MV-4-11 (cell line): ENCODE measurements around the gene VDAC1.
"Not testable (repeated sequence)": the region's sequence is repeated elsewhere in the genome, so short reads cannot be mapped to it uniquely, and the experiment has no call there.

Source experiments
- DNase-seq: peaks from one replicate; lab custom pipeline; 2025; lab: John Stamatoyannopoulos, UW

The VDAC1 gene

GRCh38 chr5:133995341-133995740 is 9.4 kb downstream of the VDAC1 start:
- no peak for DNase-seq

- DNase-seq, result no peak
These were observed 9.8 kb downstream of the VDAC1 start for GRCh38 chr5:133994990-133995333.

GRCh38 chr5:133994297-133994989 is 10.3 kb downstream of the VDAC1 start:
- DNase-seq, result no peak

GRCh38 chr5:133993185-133993936 is 11.4 kb downstream of the VDAC1 start:
- no peak for DNase-seq

GRCh38 chr5:133992429-133993155 is 12.2 kb downstream of the VDAC1 start:
- no peak for DNase-seq

GRCh38 chr5:133991171-133991910 is 13.4 kb downstream of the VDAC1 start:
- no peak for DNase-seq

GRCh38 chr5:133990396-133990795 is 14.4 kb downstream of the VDAC1 start:
- DNase-seq, result no peak

- no peak for DNase-seq
These were observed 19.1 kb downstream of the VDAC1 start for GRCh38 chr5:133985540-133986180.

GRCh38 chr5:133983674-133984073 is 21.1 kb downstream of the VDAC1 start:
- DNase-seq, result no peak

- no peak for DNase-seq
These were observed 23.1 kb downstream of the VDAC1 start for GRCh38 chr5:133981714-133982113.

GRCh38 chr5:133980652-133981051 is 24.1 kb downstream of the VDAC1 start:
- DNase-seq, result no peak

- no peak for DNase-seq
These were observed 25.8 kb downstream of the VDAC1 start for GRCh38 chr5:133978943-133979342.

GRCh38 chr5:133977858-133978257 is 26.9 kb downstream of the VDAC1 start:
- DNase-seq, result no peak

GRCh38 chr5:133977161-133977787 is 27.5 kb downstream of the VDAC1 start:
- DNase-seq, result peak; percentile 7

GRCh38 chr5:133975546-133975945 is 29.2 kb downstream of the VDAC1 start:
- DNase-seq, result not testable (repeated sequence)

- DNase-seq, result no peak
These were observed 30.6 kb downstream of the VDAC1 start for GRCh38 chr5:133974142-133974541.

GRCh38 chr5:133970325-133970909 is 34.4 kb downstream of the VDAC1 start:
- DNase-seq, result no peak

- no peak for DNase-seq
These were observed 35.0 kb downstream of the VDAC1 start for GRCh38 chr5:133969654-133970324.

GRCh38 chr5:133968204-133968980 is 36.4 kb downstream of the VDAC1 start, which contains the start of gene C5orf15:
TSS of gene C5orf15 (minus strand) at chr5:133968625. CDS start at chr5:133968584, 41 bp downstream.
- peak; percentile 98 for DNase-seq
